Smooth muscle cell (in vitro differentiated cells): Measurements from ENCODE around the gene DUSP2. TPM values are rescaled to one million over a fixed set of nuclear protein-coding genes. Genes with fewer than 3 reads are reported as not detected.

ENCODE experiments used
- DNase-seq: peaks from one replicate; lab custom pipeline; 2025; ENCODE audit not compliant: unreplicated experiment; lab: John Stamatoyannopoulos, UW
- H2AFZ ChIP-seq: fragments of 200-600 bp; sonication (generic); 2 replicates; pipeline ENCODE4 v1.6.0; 2016; ENCODE audit warnings: antibody characterized with exemption, low read depth, mild to moderate bottlenecking
- H3F3A ChIP-seq: fragments of 200-600 bp; sonication (generic); 2 replicates; pipeline ENCODE4 v1.6.0; 2017; ENCODE audit warnings: antibody characterized with exemption, low read depth
- H3K27ac ChIP-seq: fragments of 200-600 bp; sonication (generic); 2 replicates; pipeline ENCODE4 v1.5.1; 2016; ENCODE audit warnings: low read depth, mild to moderate bottlenecking
- H3K27me3 ChIP-seq: fragments of 200-600 bp; sonication (generic); 2 replicates; pipeline ENCODE4 v1.6.1; 2016; ENCODE audit warnings: low read depth, mild to moderate bottlenecking
- H3K36me3 ChIP-seq: fragments of 200-600 bp; sonication (generic); 2 replicates; pipeline ENCODE4 v1.5.1; 2016; ENCODE audit warnings: low read depth
- H3K4me1 ChIP-seq: fragments of 200-600 bp; sonication (generic); 2 replicates; pipeline ENCODE4 v1.5.1; 2016; ENCODE audit warnings: low read depth
- H3K4me2 ChIP-seq: fragments of 200-600 bp; sonication (generic); 2 replicates; pipeline ENCODE4 v1.6.0; 2016; ENCODE audit warnings: mild to moderate bottlenecking
- H3K4me3 ChIP-seq: fragments of 200-600 bp; sonication (generic); 2 replicates; pipeline ENCODE4 v1.5.1; 2016; ENCODE audit warnings: mild to moderate bottlenecking
- H3K79me2 ChIP-seq: fragments of 200-600 bp; sonication (generic); 2 replicates; pipeline ENCODE4 v1.6.0; 2016; ENCODE audit warnings: low read depth, mild to moderate bottlenecking
- H3K9ac ChIP-seq: fragments of 200-600 bp; sonication (generic); 2 replicates; pipeline ENCODE4 v1.6.0; 2016; ENCODE audit warnings: low read depth
- H3K9me3 ChIP-seq: fragments of 200-600 bp; sonication (generic); replicated peaks from 2 replicates; pipeline ENCODE4 v1.5.1; 2016; ENCODE audit warnings: low read depth
- H4K20me1 ChIP-seq: fragments of 200-600 bp; sonication (generic); 2 replicates; pipeline ENCODE4 v1.6.0; 2016; ENCODE audit warnings: low read depth
- CTCF ChIP-seq: fragments of 200-600 bp; sonication (generic); IDR thresholded peaks from 2 replicates; pipeline ENCODE4 v1.5.1; 2017; ENCODE audit warnings: borderline replicate concordance, mild to moderate bottlenecking, antibody characterized with exemption; ENCODE audit not compliant: insufficient read depth, poor library complexity, severe bottlenecking
- WGBS: methylation state at CpG from one replicate; pipeline ENCODE4 v1.1.7; 2016; ENCODE audit warnings: low lambda C conversion rate; 5-methylcytosine and 5-hydroxymethylcytosine counted together
- polyA plus RNA-seq: library from polyadenylated mRNA; unstranded; fragments of >200 nt; fragmentation: Nextera tagmentation; extraction: Ambion mirVana; gene quantifications from 2 replicates; pipeline ENCODE4 v1.2.1, GENCODE V29; 2016
- total RNA-seq: library from RNA; depleted of rRNA; stranded (reverse); fragments of >200 nt; gene quantifications from 2 replicates; pipeline ENCODE4 v1.2.3, GENCODE V29; 2014

DUSP2 gene
- total and polyA plus RNA-seq, 2 experiments from 2014 or later = 55.3 to 89.3 TPM

GRCh38 chr2:96111823-96112500, 33.3 kb downstream of the DUSP2 start:
- Histone ChIP-seq H3K9ac (no peak overlapping the region), H3K9me3 (no peaks in the 10 kb centered on the region), H3K4me2 (no peak overlapping the region), H3K27me3 (peaks cover 34% of the 10 kb centered on the region), H2AFZ (no peak overlapping the region), H3K4me1 (peaks cover 18% of the 10 kb centered on the region), H3K79me2 (no peaks in the 10 kb centered on the region), H4K20me1 (no peaks in the 10 kb centered on the region), H3K36me3 (no peaks in the 10 kb centered on the region), H3F3A (no peaks in the 10 kb centered on the region), H3K27ac (no peak overlapping the region), H3K4me3 (no peak overlapping the region)
- no peak for DNase-seq
- no peak for TF ChIP-seq CTCF
- WGBS = 84% methylated on average over 6 of the region's 7 CpGs

- Histone ChIP-seq H3K79me2 (no peaks in the 10 kb centered on the region), H3K4me1 (peaks cover 17% of the 10 kb centered on the region), H3K4me2 (no peak overlapping the region), H3K27me3 (peaks cover 27% of the 10 kb centered on the region), H3F3A (no peaks in the 10 kb centered on the region), H3K9me3 (no peaks in the 10 kb centered on the region), H3K36me3 (no peaks in the 10 kb centered on the region), H3K27ac (no peak overlapping the region), H3K9ac (no peak overlapping the region), H3K4me3 (no peak overlapping the region), H4K20me1 (no peaks in the 10 kb centered on the region), H2AFZ (no peak overlapping the region)
- DNase-seq = no peak
- 71% methylated on average over 4 of the region's 4 CpGs for WGBS
- no peak for TF ChIP-seq CTCF
These were observed 34.0 kb downstream of the DUSP2 start for GRCh38 chr2:96111257-96111640.

- Histone ChIP-seq H3K9ac (no peak overlapping the region), H3K27me3 (peaks cover 22% of the 10 kb centered on the region), H3K36me3 (no peaks in the 10 kb centered on the region), H3K79me2 (no peaks in the 10 kb centered on the region), H3K9me3 (no peaks in the 10 kb centered on the region), H3K27ac (no peak overlapping the region), H3K4me1 (peaks cover 15% of the 10 kb centered on the region), H3K4me3 (no peak overlapping the region), H3F3A (no peaks in the 10 kb centered on the region), H2AFZ (no peak overlapping the region), H4K20me1 (no peaks in the 10 kb centered on the region), H3K4me2 (no peak overlapping the region)
- 84% methylated on average over 13 of the region's 13 CpGs for WGBS
- TF ChIP-seq CTCF = no peak
- DNase-seq = no peak
These were observed 34.5 kb downstream of the DUSP2 start for GRCh38 chr2:96110621-96111256.
